WTC11 (cell line): ENCODE results near the gene MCM3AP. TPM values are rescaled to one million over a fixed set of nuclear protein-coding genes. Genes with fewer than 3 reads are reported as not detected.

ENCODE experiments used
- ATAC-seq: fragments of 200-7000 bp; cut with Tn5 transposase; 2 replicates; pipeline ENCODE4 v1.10.0; 2021; ENCODE audit warnings: mild to moderate bottlenecking, moderate library complexity
- CTCF ChIA-PET: fragments of 300-600 bp; sonication (Branson Sonifier 250); formaldehyde crosslinking; loops from one replicate; lab custom pipeline; 2021; ENCODE audit warnings: antibody characterized with exemption; lab: Charles Lee
- POLR2A ChIA-PET: fragments of 350-600 bp; sonication (Branson Sonifier 250); formaldehyde crosslinking; loops from one replicate; lab custom pipeline; 2021; ENCODE audit warnings: antibody characterized with exemption; lab: Charles Lee
- DNase-seq: peaks from one replicate; pipeline ENCODE4 v3.0.0; 2021; ENCODE audit warnings: low spot score
- H3K27ac Mint-ChIP-seq: 2 replicates; pipeline ENCODE4 v1.8.0; 2021; ENCODE audit warnings: mixed read lengths
- H3K27me3 Mint-ChIP-seq: 2 replicates; pipeline ENCODE4 v1.8.0; 2021; ENCODE audit warnings: low read depth, mild to moderate bottlenecking, moderate library complexity, mixed read lengths
- H3K36me3 Mint-ChIP-seq: 2 replicates; pipeline ENCODE4 v1.8.0; 2021; ENCODE audit warnings: mixed read lengths
- H3K4me1 Mint-ChIP-seq: 2 replicates; pipeline ENCODE4 v1.8.0; 2022; ENCODE audit warnings: mixed read lengths
- H3K4me3 Mint-ChIP-seq: 2 replicates; pipeline ENCODE4 v1.8.0; 2021; ENCODE audit warnings: mild to moderate bottlenecking, moderate library complexity, mixed read lengths
- H3K9me3 Mint-ChIP-seq: 2 replicates; pipeline ENCODE4 v1.8.0; 2021; ENCODE audit warnings: mixed read lengths
- ATF1 ChIP-seq: sonication (generic); formaldehyde crosslinking; IDR thresholded peaks from 2 replicates; pipeline ENCODE4 v1.8.1; 2023; ENCODE audit warnings: mild to moderate bottlenecking, moderate library complexity, missing genetic modification reagents
- CREB1 ChIP-seq: sonication (generic); formaldehyde crosslinking; IDR thresholded peaks from 2 replicates; pipeline ENCODE4 v1.8.0; 2023; ENCODE audit warnings: mild to moderate bottlenecking, missing genetic modification reagents
- CTCF ChIP-seq: fragments of 200-600 bp; IDR thresholded peaks from 2 replicates; pipeline ENCODE4 v1.8.0; 2022; ENCODE audit warnings: antibody characterized with exemption
- FOXK1 ChIP-seq: sonication (generic); formaldehyde crosslinking; IDR thresholded peaks from 2 replicates; pipeline ENCODE4 v1.8.0; 2022; ENCODE audit warnings: mild to moderate bottlenecking, moderate library complexity, missing genetic modification reagents
- FOXP1 ChIP-seq: sonication (generic); formaldehyde crosslinking; IDR thresholded peaks from 2 replicates; pipeline ENCODE4 v1.8.0; 2022; ENCODE audit warnings: missing genetic modification reagents, mild to moderate bottlenecking, moderate library complexity, borderline replicate concordance
- IRF2 ChIP-seq: sonication (generic); formaldehyde crosslinking; IDR thresholded peaks from 2 replicates; pipeline ENCODE4 v1.8.0; 2022; ENCODE audit warnings: low read depth, missing genetic modification reagents, borderline replicate concordance
- JAZF1 ChIP-seq: fragments of 250-450 bp; sonication (Bioruptor Pico); IDR thresholded peaks from 2 replicates; pipeline ENCODE4 v1.9.0; 2021; ENCODE audit warnings: moderate library complexity, mild to moderate bottlenecking, inconsistent platforms
- NR1H2 ChIP-seq: sonication (generic); formaldehyde crosslinking; IDR thresholded peaks from 2 replicates; pipeline ENCODE4 v1.9.0; 2021; ENCODE audit warnings: mild to moderate bottlenecking, moderate library complexity, missing genetic modification reagents
- NR2C2 ChIP-seq: sonication (generic); formaldehyde crosslinking; IDR thresholded peaks from 2 replicates; pipeline ENCODE4 v1.8.0; 2022; ENCODE audit warnings: mild to moderate bottlenecking, missing genetic modification reagents
- NR3C1 ChIP-seq: sonication (generic); formaldehyde crosslinking; conservative IDR thresholded peaks from 2 replicates; pipeline ENCODE4 v1.8.1; 2023; ENCODE audit warnings: low read depth, mild to moderate bottlenecking, missing genetic modification reagents
- PREB ChIP-seq: sonication (generic); formaldehyde crosslinking; IDR thresholded peaks from 2 replicates; pipeline ENCODE4 v1.8.1; 2022; ENCODE audit warnings: mild to moderate bottlenecking, missing genetic modification reagents, moderate library complexity, borderline replicate concordance
- RELA ChIP-seq: sonication (generic); formaldehyde crosslinking; IDR thresholded peaks from 2 replicates; pipeline ENCODE4 v1.8.1; 2022; ENCODE audit warnings: missing genetic modification reagents, mild to moderate bottlenecking, borderline replicate concordance
- SMAD4 ChIP-seq: sonication (generic); formaldehyde crosslinking; IDR thresholded peaks from 2 replicates; pipeline ENCODE4 v1.8.0; 2022; ENCODE audit warnings: mild to moderate bottlenecking, missing genetic modification reagents
- ZNF532 ChIP-seq: fragments of 250-450 bp; sonication (Bioruptor Pico); IDR thresholded peaks from 2 replicates; pipeline ENCODE4 v1.9.0; 2021; ENCODE audit warnings: mild to moderate bottlenecking, borderline replicate concordance
- total RNA-seq: library from RNA; stranded (reverse); gene quantifications from 3 replicates; pipeline ENCODE4 v1.2.3, GENCODE V29; 2021
- TF ChIP-seq, protein P1 (sequence below): fragments of 250-450 bp; sonication (Bioruptor Pico); IDR thresholded peaks from 2 replicates; pipeline ENCODE4 v1.9.0; 2021; ENCODE audit warnings: mild to moderate bottlenecking
- TF ChIP-seq, protein P2 (sequence below): sonication (generic); formaldehyde crosslinking; IDR thresholded peaks from 2 replicates; pipeline ENCODE4 v1.8.1; 2022; ENCODE audit warnings: low read depth, missing genetic modification reagents, borderline replicate concordance
- TF ChIP-seq, protein P3 (sequence below): sonication (generic); formaldehyde crosslinking; IDR thresholded peaks from 2 replicates; pipeline ENCODE4 v1.8.1; 2022; ENCODE audit warnings: low read depth, mild to moderate bottlenecking, moderate library complexity, missing genetic modification reagents, borderline replicate concordance
- TF ChIP-seq, protein P4 (sequence below): sonication (generic); formaldehyde crosslinking; IDR thresholded peaks from 2 replicates; pipeline ENCODE4 v1.8.0; 2022; ENCODE audit warnings: missing genetic modification reagents

The MCM3AP gene
- total RNA-seq, 1 experiment from 2014 or later: 167 TPM

DNA sequence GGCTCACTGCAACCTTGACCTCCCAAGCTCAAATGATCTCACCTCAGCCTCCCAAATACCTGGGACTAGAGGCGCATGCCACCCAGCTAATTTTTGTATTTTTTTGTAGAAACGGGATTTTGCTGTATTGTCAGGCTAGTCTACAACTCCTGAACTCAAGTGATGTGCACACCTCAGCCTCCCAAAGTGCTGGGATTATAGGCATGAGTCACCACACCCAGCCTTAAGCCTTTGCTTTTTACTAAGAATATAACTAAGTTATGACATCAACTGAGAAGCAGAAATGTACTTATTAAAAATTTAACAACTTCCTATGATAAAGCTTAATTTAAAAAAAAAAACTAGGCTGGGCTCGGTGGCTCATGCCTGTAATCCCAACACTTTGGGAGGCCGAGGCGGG, 47.9 kb downstream of the MCM3AP start:
- Mint-ChIP-seq H3K27me3 (no peaks in the 10 kb centered on the region), H3K36me3 (peaks cover 83% of the 10 kb centered on the region), H3K4me1 (peaks cover 2% of the 10 kb centered on the region; the same call in 1 of the 2 replicates), H3K9me3 (peaks cover 20% of the 10 kb centered on the region), H3K4me3 (no peak overlapping the region), H3K27ac (no peak overlapping the region)
- POLR2A ChIA-PET: no interaction called here
- CTCF ChIA-PET: no interaction called here
- TF ChIP-seq SMAD4 (CRISPR knock-in tag) (no peak), CTCF (no peak), RELA (CRISPR knock-in tag) (no peak), ATF1 (CRISPR knock-in tag) (no peak), NR1H2 (CRISPR knock-in tag) (no peak), FOXP1 (CRISPR knock-in tag) (no peak), CREB1 (CRISPR knock-in tag) (no peak), PREB (CRISPR knock-in tag) (no peak), NR2C2 (CRISPR knock-in tag) (no peak), IRF2 (CRISPR knock-in tag) (no peak)
- TF ChIP-seq, protein P1, sequence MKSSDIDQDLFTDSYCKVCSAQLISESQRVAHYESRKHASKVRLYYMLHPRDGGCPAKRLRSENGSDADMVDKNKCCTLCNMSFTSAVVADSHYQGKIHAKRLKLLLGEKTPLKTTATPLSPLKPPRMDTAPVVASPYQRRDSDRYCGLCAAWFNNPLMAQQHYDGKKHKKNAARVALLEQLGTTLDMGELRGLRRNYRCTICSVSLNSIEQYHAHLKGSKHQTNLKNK (CRISPR knock-in tag): no peak
- TF ChIP-seq, protein P2, sequence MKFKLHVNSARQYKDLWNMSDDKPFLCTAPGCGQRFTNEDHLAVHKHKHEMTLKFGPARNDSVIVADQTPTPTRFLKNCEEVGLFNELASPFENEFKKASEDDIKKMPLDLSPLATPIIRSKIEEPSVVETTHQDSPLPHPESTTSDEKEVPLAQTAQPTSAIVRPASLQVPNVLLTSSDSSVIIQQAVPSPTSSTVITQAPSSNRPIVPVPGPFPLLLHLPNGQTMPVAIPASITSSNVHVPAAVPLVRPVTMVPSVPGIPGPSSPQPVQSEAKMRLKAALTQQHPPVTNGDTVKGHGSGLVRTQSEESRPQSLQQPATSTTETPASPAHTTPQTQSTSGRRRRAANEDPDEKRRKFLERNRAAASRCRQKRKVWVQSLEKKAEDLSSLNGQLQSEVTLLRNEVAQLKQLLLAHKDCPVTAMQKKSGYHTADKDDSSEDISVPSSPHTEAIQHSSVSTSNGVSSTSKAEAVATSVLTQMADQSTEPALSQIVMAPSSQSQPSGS (CRISPR knock-in tag): no peak
- TF ChIP-seq, protein P3, sequence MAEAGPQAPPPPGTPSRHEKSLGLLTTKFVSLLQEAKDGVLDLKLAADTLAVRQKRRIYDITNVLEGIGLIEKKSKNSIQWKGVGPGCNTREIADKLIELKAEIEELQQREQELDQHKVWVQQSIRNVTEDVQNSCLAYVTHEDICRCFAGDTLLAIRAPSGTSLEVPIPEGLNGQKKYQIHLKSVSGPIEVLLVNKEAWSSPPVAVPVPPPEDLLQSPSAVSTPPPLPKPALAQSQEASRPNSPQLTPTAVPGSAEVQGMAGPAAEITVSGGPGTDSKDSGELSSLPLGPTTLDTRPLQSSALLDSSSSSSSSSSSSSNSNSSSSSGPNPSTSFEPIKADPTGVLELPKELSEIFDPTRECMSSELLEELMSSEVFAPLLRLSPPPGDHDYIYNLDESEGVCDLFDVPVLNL (CRISPR knock-in tag): no peak
- TF ChIP-seq, protein P4, sequence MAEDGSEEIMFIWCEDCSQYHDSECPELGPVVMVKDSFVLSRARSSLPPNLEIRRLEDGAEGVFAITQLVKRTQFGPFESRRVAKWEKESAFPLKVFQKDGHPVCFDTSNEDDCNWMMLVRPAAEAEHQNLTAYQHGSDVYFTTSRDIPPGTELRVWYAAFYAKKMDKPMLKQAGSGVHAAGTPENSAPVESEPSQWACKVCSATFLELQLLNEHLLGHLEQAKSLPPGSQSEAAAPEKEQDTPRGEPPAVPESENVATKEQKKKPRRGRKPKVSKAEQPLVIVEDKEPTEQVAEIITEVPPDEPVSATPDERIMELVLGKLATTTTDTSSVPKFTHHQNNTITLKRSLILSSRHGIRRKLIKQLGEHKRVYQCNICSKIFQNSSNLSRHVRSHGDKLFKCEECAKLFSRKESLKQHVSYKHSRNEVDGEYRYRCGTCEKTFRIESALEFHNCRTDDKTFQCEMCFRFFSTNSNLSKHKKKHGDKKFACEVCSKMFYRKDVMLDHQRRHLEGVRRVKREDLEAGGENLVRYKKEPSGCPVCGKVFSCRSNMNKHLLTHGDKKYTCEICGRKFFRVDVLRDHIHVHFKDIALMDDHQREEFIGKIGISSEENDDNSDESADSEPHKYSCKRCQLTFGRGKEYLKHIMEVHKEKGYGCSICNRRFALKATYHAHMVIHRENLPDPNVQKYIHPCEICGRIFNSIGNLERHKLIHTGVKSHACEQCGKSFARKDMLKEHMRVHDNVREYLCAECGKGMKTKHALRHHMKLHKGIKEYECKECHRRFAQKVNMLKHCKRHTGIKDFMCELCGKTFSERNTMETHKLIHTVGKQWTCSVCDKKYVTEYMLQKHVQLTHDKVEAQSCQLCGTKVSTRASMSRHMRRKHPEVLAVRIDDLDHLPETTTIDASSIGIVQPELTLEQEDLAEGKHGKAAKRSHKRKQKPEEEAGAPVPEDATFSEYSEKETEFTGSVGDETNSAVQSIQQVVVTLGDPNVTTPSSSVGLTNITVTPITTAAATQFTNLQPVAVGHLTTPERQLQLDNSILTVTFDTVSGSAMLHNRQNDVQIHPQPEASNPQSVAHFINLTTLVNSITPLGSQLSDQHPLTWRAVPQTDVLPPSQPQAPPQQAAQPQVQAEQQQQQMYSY (CRISPR knock-in tag): no peak
- ATAC-seq (no peak), DNase-seq (no peak)

- no peak for DNase-seq
- Mint-ChIP-seq H3K27me3 (peaks cover 19% of the 10 kb centered on the region), H3K9me3 (peaks cover 47% of the 10 kb centered on the region), H3K4me1 (peaks cover 8% of the 10 kb centered on the region), H3K27ac (peak overlapping the region; percentile 23; the same call in 1 of the 2 replicates), H3K36me3 (peaks cover 86% of the 10 kb centered on the region), H3K4me3 (no peak overlapping the region)
- POLR2A ChIA-PET: no interaction called here
- CTCF ChIA-PET: interaction anchor here (0.7 to 1.1 kb wide), 2 partner anchors 91 to 264 kb away, joined by 3 to 4 read pairs; no protein-coding TSS in a partner anchor
- no peak for ATAC-seq
- TF ChIP-seq ZNF532 (CRISPR knock-in tag) (no peak), FOXK1 (CRISPR knock-in tag) (no peak), NR3C1 (CRISPR knock-in tag) (no peak), IRF2 (CRISPR knock-in tag) (no peak), JAZF1 (CRISPR knock-in tag) (no peak)
- TF ChIP-seq, protein P2 (CRISPR knock-in tag): no peak
Observed at GRCh38 chr21:46234436-46234950, 50.9 kb downstream of the MCM3AP start.
